HepG2 (cell line): ENCODE data around the gene MBLAC1. TPM values are rescaled to one million over a fixed set of nuclear protein-coding genes. Genes with fewer than 3 reads are reported as not detected.

Experiments used
- ATAC-seq: fragments of 200-7000 bp; cut with Tn5 transposase; 3 replicates; pipeline ENCODE4 v1.9.1; 2020; ENCODE audit warnings: mild to moderate bottlenecking, moderate library complexity
- BruUV-seq: library from RNA; stranded (reverse); fragments of 400-500 nt; replicated peaks from 2 replicates; lab custom pipeline; 2021; lab: Mats Ljungman, UMichigan
- CTCF ChIA-PET: fragments of 300-600 bp; formaldehyde crosslinking; extraction: SDS; loops from one replicate; lab custom pipeline; 2021; ENCODE audit warnings: low total read pairs, inconsistent platforms, low intra/inter-chr PET ratio; lab: Yijun Ruan, JAX
- POLR2A ChIA-PET: fragments of 350-600 bp; sonication (Branson Sonifier 250); formaldehyde crosslinking; loops from one replicate; lab custom pipeline; 2020; ENCODE audit warnings: antibody characterized with exemption, inconsistent platforms; lab: Yijun Ruan, JAX
- DNase-seq: peaks from one replicate; pipeline ENCODE4 v3.0.0-alpha.2; 2015; ENCODE audit warnings: low spot score
- FAIRE-seq: peaks from 3 replicates; lab custom pipeline; 2011; peaks lifted over from hg19 to GRCh38; lab: Jason Lieb, UNC
- H2AFZ ChIP-seq: one replicate; pipeline ENCODE4 v1.6.1; 2011; ENCODE audit warnings: low read length, inconsistent platforms
- H3K27ac ChIP-seq: fragments of 300-600 bp; 3 replicates; pipeline ENCODE4 v1.8.0; 2011; ENCODE audit warnings: mixed run types, mild to moderate bottlenecking, mixed read lengths, low read length, inconsistent platforms; ENCODE audit not compliant: insufficient read depth; ENCODE audit errors: extremely low read length
- H3K27me3 ChIP-seq, 2 experiments: fragments of 200-600 bp in 1 of 2; 2 replicates in 1 of 2; 3 replicates in 1 of 2; pipeline versions ENCODE4 v1.6.0 to v1.8.0; 2011; ENCODE audit warnings: low read length in 2 of 2, mild to moderate bottlenecking in 2 of 2, moderate library complexity in 2 of 2, inconsistent platforms in 1 of 2; ENCODE audit not compliant: insufficient read depth in 2 of 2, control insufficient read depth in 1 of 2
- H3K36me3 ChIP-seq, 2 experiments: fragments of 200-600 bp in 1 of 2; replicated peaks in 1 of 2; 2 replicates in 1 of 2; 3 replicates in 1 of 2; pipeline versions ENCODE4 v1.5.1 to v1.8.0; 2011; ENCODE audit warnings: low read length in 2 of 2, inconsistent platforms in 1 of 2; ENCODE audit not compliant: insufficient read depth in 2 of 2, control insufficient read depth in 1 of 2
- H3K4me1 ChIP-seq: 2 replicates; pipeline ENCODE4 v1.5.1; 2012; ENCODE audit warnings: low read length, inconsistent platforms; ENCODE audit not compliant: insufficient read depth
- H3K4me2 ChIP-seq: 2 replicates; pipeline ENCODE4 v1.6.0; 2011; ENCODE audit warnings: low read depth, low read length, inconsistent platforms
- H3K4me3 ChIP-seq, 3 experiments: fragments of 200-600 bp in 1 of 3; sonication (generic), shearing (Covaris generic) in 1 of 3; replicated peaks in 1 of 3; 2 replicates each; pipeline ENCODE4 v1.5.1; 2011 to 2016; ENCODE audit warnings: low read length in 3 of 3, inconsistent platforms in 2 of 3, low read depth in 2 of 3, mild to moderate bottlenecking in 2 of 3, control low read depth in 1 of 3, mixed read lengths in 1 of 3; ENCODE audit not compliant: insufficient read depth in 1 of 3
- H3K79me2 ChIP-seq: one replicate; pipeline ENCODE4 v1.6.1; 2011; ENCODE audit warnings: low read length, inconsistent platforms; ENCODE audit not compliant: insufficient read depth
- H3K9ac ChIP-seq: 2 replicates; pipeline ENCODE4 v1.6.0; 2011; ENCODE audit warnings: mild to moderate bottlenecking, low read depth, low read length, inconsistent platforms; ENCODE audit not compliant: insufficient read depth
- H3K9me3 ChIP-seq: 2 replicates; pipeline ENCODE4 v1.5.1; 2012; ENCODE audit warnings: mild to moderate bottlenecking, low read length
- H4K20me1 ChIP-seq: 2 replicates; pipeline ENCODE4 v1.6.0; 2011; ENCODE audit warnings: inconsistent platforms, mild to moderate bottlenecking, low read length, moderate library complexity; ENCODE audit not compliant: insufficient read depth
- CENPBD1 ChIP-seq: sonication (generic); formaldehyde crosslinking; IDR thresholded peaks from 2 replicates; pipeline ENCODE4 v1.8.0; 2022; ENCODE audit warnings: missing genetic modification reagents, low read depth, mild to moderate bottlenecking, borderline replicate concordance
- GLMP ChIP-seq: sonication (generic); formaldehyde crosslinking; IDR thresholded peaks from 2 replicates; pipeline ENCODE4 v1.9.0; 2021; ENCODE audit warnings: missing genetic modification reagents, mild to moderate bottlenecking, borderline replicate concordance
- POLR2AphosphoS5 ChIP-seq: IDR thresholded peaks from 2 replicates; pipeline ENCODE4 v1.6.1; 2012; ENCODE audit warnings: low read depth, low read length
- PRPF4 ChIP-seq: fragments of 200-400 bp; formaldehyde crosslinking; IDR thresholded peaks from 2 replicates; pipeline ENCODE4 v1.6.1; 2016; ENCODE audit warnings: low read length, low read depth; ENCODE audit not compliant: poor library complexity, severe bottlenecking
- SOX13 ChIP-seq, 3 experiments: fragments of 450-650 bp in 1 of 3; sonication (generic) in 1 of 3; formaldehyde crosslinking in 1 of 3; IDR thresholded peaks in 2 of 3; conservative IDR thresholded peaks in 1 of 3; 2 replicates each; pipeline versions ENCODE4 v1.5.0 to v1.6.1; 2016 to 2020; ENCODE audit warnings: antibody characterized with exemption in 1 of 3, mild to moderate bottlenecking in 1 of 3, missing compliant biosample characterization in 1 of 3, missing genetic modification reagents in 1 of 3, moderate library complexity in 1 of 3
- WGBS: methylation state at CpG from one replicate; pipeline ENCODE4 v1.1.6; 2017; ENCODE audit warnings: low lambda C conversion rate; 5-methylcytosine and 5-hydroxymethylcytosine counted together
- in situ Hi-C: cut with HindIII; loops from 2 replicates; pipeline ENCODE4 v1.10.0; 2017; ENCODE audit warnings: low pct_unique_long_range_greater_than_20kb; ENCODE audit not compliant: extremely low pct_ligation_motif_present
- intact Hi-C: fragments of 100-400 bp; cut with micrococcal nuclease; formaldehyde crosslinking; loops from one replicate; pipeline ENCODE4 v1.10.0; 2022; ENCODE audit not compliant: unreplicated experiment
- polyA plus RNA-seq, 8 experiments: library from polyadenylated mRNA; depleted of rRNA in 3 of 8; stranded (reverse) in 7 of 8; unstranded in 1 of 8; fragments of >200 nt; fragmentation: Illumina TruSeq in 4 of 8; extraction: Trizol in 4 of 8; gene quantifications; 2 replicates each; pipeline versions ENCODE4 v1.2.1 to v1.2.3, GENCODE V29; 2011 to 2016; ENCODE audit warnings: low read depth in 4 of 8, missing spikeins in 1 of 8, mixed read lengths in 1 of 8; ENCODE audit not compliant: insufficient read depth in 1 of 8
- total RNA-seq, 5 experiments: library from RNA; depleted of rRNA; stranded (reverse); fragments of >200 nt; fragmentation: Illumina TruSeq; extraction: Trizol; gene quantifications; 2 replicates each; pipeline ENCODE4 v1.2.3, GENCODE V29; 2016; ENCODE audit warnings: low read depth in 1 of 5

MBLAC1 gene
- total and polyA plus RNA-seq, 2 of the 13 experiments (the other 11 are each of a cell fraction or from before 2014, with no cell fraction given), result 0.79 to 2.1 TPM

- Histone ChIP-seq H3K27me3 (no peaks in the 10 kb centered on the region; a peak in 1 of 5 replicates), H2AFZ (no peak overlapping the region), H3K4me2 (no peak overlapping the region), H3K9ac (no peak overlapping the region), H3K36me3 (peaks cover 47 to 75% of the 10 kb centered on the region in 2 experiments), H3K79me2 (peaks cover 10% of the 10 kb centered on the region), H3K9me3 (no peaks in the 10 kb centered on the region)
- POLR2A ChIA-PET, result interaction anchor here (4.3 kb wide), 1 partner anchor 8 kb away, joined by 33 read pairs; the partner anchor contains the start of genes AP4M1 and MCM7
- ATAC-seq (peak; percentile 2; the same call in 1 of the 3 replicates), FAIRE-seq (no peak), DNase-seq (no peak)
- in situ Hi-C loops, result no loop called here
- TF ChIP-seq PRPF4 (peak; percentile 1), GLMP (CRISPR knock-in tag) (no peak), POLR2AphosphoS5 (peak; percentile 36), CENPBD1 (CRISPR knock-in tag) (no peak), SOX13 (IDR thresholded peaks at IDR 0.05) (no peak), SOX13 (CRISPR knock-in tag; conservative IDR thresholded peaks at IDR 0.05 in 1 of 2, IDR thresholded peaks at IDR 0.05 in 1 of 2) (peak in 1 of 2 experiments; percentile 15; a peak in 1 of 4 replicates)
- TF ChIP-seq, all 625 proteins: peak for 3
- TSS peak; percentile 30 for BruUV-seq
- Histone ChIP-seq H3K27ac (peak overlapping the region; percentile 26), H3K4me1 (peaks cover 35% of the 10 kb centered on the region), H3K4me3 (no peak overlapping the region), H4K20me1 (no peaks in the 10 kb centered on the region)
- CTCF ChIA-PET, result no interaction called here
- WGBS, result 87% methylated on average over 8 of the region's 8 CpGs
- intact Hi-C loops, result no loop called here
Measured at GRCh38 chr7:100093054-100093453, 33.7 kb upstream of the MBLAC1 start.
